Measurements from ENCODE around the gene CNPY1.

Gene CNPY1

GRCh38 chr7:155513543-155514285 lies 32.6 kb downstream of the CNPY1 start:
- no peaks in the 10 kb centered on the region for H3K36me3 ChIP-seq (ENCODE audit: control insufficient read depth, insufficient read depth, low read length)
- H3K4me3 ChIP-seq (replicated peaks; ENCODE audit: low read depth, low read length): no peak overlapping the region
- no peak for TF ChIP-seq CTCF (IDR thresholded peaks at IDR 0.05; ENCODE audit: insufficient read depth, low read length, poor library complexity, severe bottlenecking)
- DNase-seq (ENCODE audit: extremely low read depth, insufficient read length): no peak
- H3K27me3 ChIP-seq (replicated peaks; ENCODE audit: control insufficient read depth, insufficient read depth, low read length): peaks cover 1% of the 10 kb centered on the region; the same call in 1 of the 2 replicates

GRCh38 chr7:155512246-155512887 lies 34.0 kb downstream of the CNPY1 start:
- H3K36me3 ChIP-seq (ENCODE audit: control insufficient read depth, insufficient read depth, low read length): no peaks in the 10 kb centered on the region
- H3K4me3 ChIP-seq (replicated peaks; ENCODE audit: low read depth, low read length): no peak overlapping the region
- TF ChIP-seq CTCF (IDR thresholded peaks at IDR 0.05; ENCODE audit: insufficient read depth, low read length, poor library complexity, severe bottlenecking): no peak
- H3K27me3 ChIP-seq (replicated peaks; ENCODE audit: control insufficient read depth, insufficient read depth, low read length): no peaks in the 10 kb centered on the region; the same call in 1 of the 2 replicates
- DNase-seq (ENCODE audit: extremely low read depth, insufficient read length): no peak

GRCh38 chr7:155511702-155511996 lies 34.7 kb downstream of the CNPY1 start:
- H3K36me3 ChIP-seq (ENCODE audit: control insufficient read depth, insufficient read depth, low read length): no peaks in the 10 kb centered on the region
- no peaks in the 10 kb centered on the region; the same call in 1 of the 2 replicates for H3K27me3 ChIP-seq (replicated peaks; ENCODE audit: control insufficient read depth, insufficient read depth, low read length)
- no peak overlapping the region for H3K4me3 ChIP-seq (replicated peaks; ENCODE audit: low read depth, low read length)
- DNase-seq (ENCODE audit: extremely low read depth, insufficient read length): no peak
- TF ChIP-seq CTCF (IDR thresholded peaks at IDR 0.05; ENCODE audit: insufficient read depth, low read length, poor library complexity, severe bottlenecking): no peak

- H3K27me3 ChIP-seq (replicated peaks; ENCODE audit: control insufficient read depth, insufficient read depth, low read length): no peaks in the 10 kb centered on the region; the same call in 1 of the 2 replicates
- no peak for DNase-seq (ENCODE audit: extremely low read depth, insufficient read length)
- no peak overlapping the region for H3K4me3 ChIP-seq (replicated peaks; ENCODE audit: low read depth, low read length)
- no peak for TF ChIP-seq CTCF (IDR thresholded peaks at IDR 0.05; ENCODE audit: insufficient read depth, low read length, poor library complexity, severe bottlenecking)
- H3K36me3 ChIP-seq (ENCODE audit: control insufficient read depth, insufficient read depth, low read length): no peaks in the 10 kb centered on the region
Observed at GRCh38 chr7:155510975-155511701, 35.2 kb downstream of the CNPY1 start.

GRCh38 chr7:155509725-155510551 lies 36.4 kb downstream of the CNPY1 start:
- no peaks in the 10 kb centered on the region for H3K36me3 ChIP-seq (ENCODE audit: control insufficient read depth, insufficient read depth, low read length)
- no peak overlapping the region for H3K4me3 ChIP-seq (replicated peaks; ENCODE audit: low read depth, low read length)
- no peak for TF ChIP-seq CTCF (IDR thresholded peaks at IDR 0.05; ENCODE audit: insufficient read depth, low read length, poor library complexity, severe bottlenecking)
- DNase-seq (ENCODE audit: extremely low read depth, insufficient read length): no peak
- no peaks in the 10 kb centered on the region; the same call in 1 of the 2 replicates for H3K27me3 ChIP-seq (replicated peaks; ENCODE audit: control insufficient read depth, insufficient read depth, low read length)
